LNCaP clone FGC (cell line): ENCODE data around the gene CARD19.

ENCODE experiments used
- DNase-seq: peaks from one replicate; pipeline ENCODE4 v3.0.0-alpha.2; 2011; ENCODE audit warnings: low read depth
- H3K4me3 ChIP-seq: 2 replicates; pipeline ENCODE4 v1.5.1; 2011; ENCODE audit warnings: mild to moderate bottlenecking, low read depth, low read length, control low read depth
- CTCF ChIP-seq: IDR thresholded peaks from 2 replicates; pipeline ENCODE4 v1.5.1; 2012; ENCODE audit warnings: mild to moderate bottlenecking; ENCODE audit not compliant: control insufficient read depth, insufficient read depth; ENCODE audit errors: extremely low read depth

CARD19 gene

DNA sequence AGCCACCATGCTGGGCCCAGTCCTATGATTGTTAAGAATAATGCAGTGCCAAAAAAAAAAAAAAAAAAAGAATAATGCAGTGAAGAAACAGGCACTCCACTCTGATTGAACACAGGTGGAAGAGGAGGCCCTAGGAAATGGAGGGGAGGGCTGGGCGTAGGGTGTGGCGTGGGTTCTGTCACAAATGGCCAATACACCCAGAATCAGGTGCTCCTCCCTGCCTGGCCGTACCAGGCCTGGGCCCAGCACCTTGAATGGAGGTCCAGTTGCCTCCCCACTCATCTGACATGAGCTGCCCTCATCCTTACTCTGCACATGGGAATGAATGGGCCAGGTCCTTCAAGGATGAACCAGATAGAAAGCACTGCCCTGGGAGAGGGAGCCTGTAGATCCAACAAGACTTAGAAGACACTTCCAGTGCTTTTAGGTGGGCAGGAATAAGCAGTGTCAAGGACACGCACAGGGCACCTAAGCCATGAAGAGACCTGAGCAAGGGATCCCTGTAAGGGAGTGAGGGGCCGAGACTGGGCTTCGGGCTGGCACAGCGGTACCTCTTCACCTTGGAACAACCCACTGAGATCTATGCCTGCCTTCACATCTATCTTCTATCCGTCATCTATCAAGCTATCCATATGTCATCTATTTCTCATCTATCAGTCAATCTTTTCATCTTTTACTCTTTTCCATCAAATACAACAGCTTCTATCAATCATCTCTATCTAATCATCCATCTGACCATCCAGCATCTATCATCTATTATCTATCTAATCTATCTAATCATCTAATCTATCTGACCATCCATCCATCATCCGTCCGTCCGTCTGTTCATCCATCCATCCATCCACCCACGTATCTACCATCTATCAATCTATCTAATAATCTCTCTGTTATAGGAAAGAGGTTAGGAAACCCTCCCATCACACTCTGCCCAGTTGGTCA is 22.2 kb downstream of the CARD19 start:
- H3K4me3 ChIP-seq, result no peak overlapping the region
- no peak for TF ChIP-seq CTCF
- no peak for DNase-seq

GRCh38 chr9:93118863-93119702 is 23.1 kb downstream of the CARD19 start:
- H3K4me3 ChIP-seq, result no peak overlapping the region
- TF ChIP-seq CTCF, result no peak
- no peak for DNase-seq

DNA sequence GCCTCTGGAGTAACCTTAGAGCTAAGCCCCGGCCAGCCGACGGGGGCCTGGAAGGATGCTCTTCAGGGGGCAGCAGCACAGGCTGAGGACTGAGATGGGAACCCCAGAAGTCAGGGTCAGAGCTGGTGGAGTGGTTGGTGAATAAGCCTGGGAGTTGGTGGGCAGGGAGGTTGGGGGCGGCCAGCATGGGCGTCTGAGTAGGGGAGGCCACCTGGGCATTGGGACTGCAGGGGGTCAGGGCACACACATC is 23.6 kb downstream of the CARD19 start:
- no peak for DNase-seq
- H3K4me3 ChIP-seq, result no peak overlapping the region
- TF ChIP-seq CTCF, result no peak

DNA sequence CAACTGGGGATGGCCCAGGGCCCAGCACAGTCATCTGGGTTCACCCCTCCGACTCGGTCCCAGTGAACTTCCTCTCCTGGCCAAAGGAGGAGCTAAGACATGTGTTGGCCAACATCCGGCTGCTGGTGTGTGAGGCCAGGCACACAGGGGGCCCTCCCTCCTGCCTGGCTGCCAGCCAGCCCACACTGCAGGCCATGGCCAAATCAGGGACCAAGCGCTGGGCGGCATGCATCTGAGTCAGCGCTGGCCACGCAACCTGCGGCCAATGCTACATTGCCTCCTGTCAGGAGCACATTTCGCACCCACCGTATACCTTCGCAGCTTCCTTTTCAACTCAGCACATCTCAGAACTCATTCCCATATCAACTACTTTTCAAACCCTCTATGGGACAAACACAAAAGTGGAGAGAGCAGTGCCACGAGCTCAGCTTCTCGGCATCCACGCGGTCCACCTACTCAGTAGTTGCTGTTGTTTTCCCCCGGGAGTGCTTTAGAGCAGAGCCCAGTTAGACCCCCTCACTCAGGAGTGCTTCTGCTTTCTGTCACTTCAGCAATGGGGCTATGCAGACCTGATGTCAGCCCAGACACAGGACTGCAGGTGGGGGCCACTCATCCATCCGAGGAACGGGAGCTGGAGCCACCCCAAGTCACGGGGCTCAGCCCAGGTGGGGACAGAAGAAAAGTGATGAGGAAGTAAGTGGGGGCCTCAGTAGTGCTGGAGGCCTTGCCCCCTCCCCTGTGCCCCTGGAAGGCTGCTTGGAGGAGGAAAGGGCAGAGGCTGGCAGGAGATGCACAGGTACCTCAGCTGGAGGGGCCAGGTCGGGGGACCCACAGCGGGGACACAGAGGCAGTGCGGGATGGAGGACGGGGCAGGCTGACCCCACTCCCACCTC is 24.2 kb downstream of the CARD19 start:
- no peak for DNase-seq
- no peak for TF ChIP-seq CTCF
- H3K4me3 ChIP-seq, result no peak overlapping the region

DNA sequence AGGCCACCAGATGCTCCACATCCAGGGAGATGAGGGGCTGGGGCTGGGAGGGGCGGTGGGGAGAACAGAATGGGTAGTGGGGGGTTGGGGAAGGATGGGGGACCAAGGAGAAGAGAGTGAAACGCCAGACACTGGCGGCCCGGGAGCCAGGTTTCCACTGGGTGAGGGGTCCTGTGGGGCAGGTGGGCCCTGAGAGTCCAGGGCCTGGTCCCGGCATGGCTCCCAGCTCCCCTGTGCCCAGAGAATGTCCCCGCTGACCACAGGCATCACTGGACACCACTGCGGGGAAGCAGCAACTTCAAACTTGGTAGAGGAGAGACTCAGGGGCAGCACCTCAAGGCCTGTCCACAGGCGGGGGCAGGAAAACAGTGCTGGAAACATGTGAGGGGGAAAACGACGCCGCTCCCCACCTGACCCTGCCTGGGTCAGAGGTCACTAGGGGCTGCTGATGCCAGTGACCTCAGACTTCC is 24.9 kb downstream of the CARD19 start:
- no peak for TF ChIP-seq CTCF
- H3K4me3 ChIP-seq, result no peak overlapping the region
- DNase-seq, result no peak

GRCh38 chr9:93121316-93122241 is 25.6 kb downstream of the CARD19 start:
- no peak for DNase-seq
- no peak overlapping the region for H3K4me3 ChIP-seq
- no peak for TF ChIP-seq CTCF
